Spinal cord (tissue), 10 donors: ENCODE data around the gene SLC35E1. TPM values are rescaled to one million over a fixed set of nuclear protein-coding genes. Genes with fewer than 3 reads are reported as not detected.

Experiments
- DNase-seq, 6 donors: peaks; one replicate each; pipeline versions ENCODE4 v3.0.0 to v3.0.0-alpha.2; 2013 to 2015; ENCODE audit warnings: low spot score in 6 of 6, low read depth in 4 of 6
- H3K27ac ChIP-seq: one replicate; pipeline ENCODE4 v1.5.1; 2013; ENCODE audit warnings: low read depth, low read length, control low read depth
- H3K27me3 ChIP-seq: one replicate; pipeline ENCODE4 v1.6.1; 2013; ENCODE audit warnings: low read length; ENCODE audit not compliant: control insufficient read depth, insufficient read depth
- H3K36me3 ChIP-seq: one replicate; pipeline ENCODE4 v1.6.1; 2013; ENCODE audit warnings: low read length; ENCODE audit not compliant: control insufficient read depth, insufficient read depth
- H3K4me1 ChIP-seq: one replicate; pipeline ENCODE4 v1.6.1; 2013; ENCODE audit warnings: low read length; ENCODE audit not compliant: control insufficient read depth, insufficient read depth
- H3K4me3 ChIP-seq: one replicate; pipeline ENCODE4 v1.5.1; 2013; ENCODE audit warnings: low read depth, low read length, control low read depth
- H3K9me3 ChIP-seq: one replicate; pipeline ENCODE4 v1.6.1; 2013; ENCODE audit warnings: low read length; ENCODE audit not compliant: control insufficient read depth, insufficient read depth
- WGBS: methylation state at CpG from one replicate; pipeline ENCODE4 v1.1.5; 2013; ENCODE audit warnings: missing lambda C conversion rate; ENCODE audit not compliant: insufficient coverage; 5-methylcytosine and 5-hydroxymethylcytosine counted together
- polyA plus RNA-seq, 2 donors: library from polyadenylated mRNA; unstranded; fragments of 120-200 nt; gene quantifications; one replicate each; pipeline ENCODE4 v1.2.1, GENCODE V29; 2013; ENCODE audit not compliant: insufficient read length in 2 of 2
- total RNA-seq, 2 donors: library from RNA; depleted of rRNA in 1 of 2; stranded (reverse); fragments of 120-200 nt in 1 of 2; fragments of >200 nt in 1 of 2; gene quantifications; one replicate each; pipeline versions ENCODE4 v1.2.3 to v1.2.4, GENCODE V29; 2013 to 2014
- donor health status: healthy.

The SLC35E1 gene
- total and polyA plus RNA-seq, 4 donors = 24.1 to 61.4 (median 34.1) TPM

GRCh38 chr19:16612636-16613035, 40.4 kb upstream of the SLC35E1 start:
- no peaks in the 10 kb centered on the region for H3K27me3 ChIP-seq
- no peak overlapping the region for H3K4me3 ChIP-seq
- peaks cover 3% of the 10 kb centered on the region for H3K36me3 ChIP-seq
- peaks cover 8% of the 10 kb centered on the region for H3K4me1 ChIP-seq
- no peak overlapping the region for H3K27ac ChIP-seq
- no CpG with 5 or more reads among the region's 3 CpGs for WGBS
- H3K9me3 ChIP-seq = no peaks in the 10 kb centered on the region
- DNase-seq = no peak

GRCh38 chr19:16611121-16611520, 38.9 kb upstream of the SLC35E1 start:
- no peaks in the 10 kb centered on the region for H3K9me3 ChIP-seq
- H3K4me3 ChIP-seq = no peak overlapping the region
- 97% methylated on average over 2 of the region's 6 CpGs for WGBS
- no peaks in the 10 kb centered on the region for H3K27me3 ChIP-seq
- H3K4me1 ChIP-seq = peaks cover 9% of the 10 kb centered on the region
- no peak for DNase-seq
- no peak overlapping the region for H3K27ac ChIP-seq
- peaks cover 4% of the 10 kb centered on the region for H3K36me3 ChIP-seq

- Histone ChIP-seq H3K9me3 (no peaks in the 10 kb centered on the region), H3K27ac (no peak overlapping the region), H3K4me1 (peaks cover 17% of the 10 kb centered on the region), H3K36me3 (peaks cover 4% of the 10 kb centered on the region), H3K4me3 (no peak overlapping the region), H3K27me3 (no peaks in the 10 kb centered on the region)
- DNase-seq = no peak
- 100% methylated on average over 3 of the region's 5 CpGs for WGBS
These were observed 37.4 kb upstream of the SLC35E1 start for GRCh38 chr19:16609511-16610200.

- Histone ChIP-seq H3K27ac (no peak overlapping the region), H3K27me3 (no peaks in the 10 kb centered on the region), H3K4me3 (no peak overlapping the region), H3K36me3 (peaks cover 4% of the 10 kb centered on the region), H3K4me1 (peaks cover 22% of the 10 kb centered on the region), H3K9me3 (no peaks in the 10 kb centered on the region)
- WGBS = no CpG with 5 or more reads among the region's 1 CpG
- DNase-seq = no peak
These were observed 36.1 kb upstream of the SLC35E1 start for GRCh38 chr19:16608290-16608739.

- no peak for DNase-seq
- no peak overlapping the region for H3K27ac ChIP-seq
- no peaks in the 10 kb centered on the region for H3K27me3 ChIP-seq
- no peak overlapping the region for H3K4me3 ChIP-seq
- WGBS = 65% methylated on average over 8 of the region's 12 CpGs
- no peaks in the 10 kb centered on the region for H3K9me3 ChIP-seq
- H3K4me1 ChIP-seq = peaks cover 27% of the 10 kb centered on the region
- peaks cover 6% of the 10 kb centered on the region for H3K36me3 ChIP-seq
These were observed 35.6 kb upstream of the SLC35E1 start for GRCh38 chr19:16607819-16608218.

- peak overlapping the region; percentile 62 for H3K27ac ChIP-seq
- no peaks in the 10 kb centered on the region for H3K9me3 ChIP-seq
- peaks cover 13% of the 10 kb centered on the region for H3K36me3 ChIP-seq
- 30% methylated on average over 8 of the region's 8 CpGs for WGBS
- peaks cover 31% of the 10 kb centered on the region for H3K4me1 ChIP-seq
- no peaks in the 10 kb centered on the region for H3K27me3 ChIP-seq
- DNase-seq = peak in 3 of 6 donors; percentile 50 to 84 (median 62)
- H3K4me3 ChIP-seq = no peak overlapping the region
These were observed 33.4 kb upstream of the SLC35E1 start for GRCh38 chr19:16605553-16605994.

- DNase-seq = no peak
- H3K4me3 ChIP-seq = no peak overlapping the region
- 90% methylated on average over 3 of the region's 3 CpGs for WGBS
- H3K9me3 ChIP-seq = no peaks in the 10 kb centered on the region
- peaks cover 35% of the 10 kb centered on the region for H3K4me1 ChIP-seq
- H3K27me3 ChIP-seq = no peaks in the 10 kb centered on the region
- H3K36me3 ChIP-seq = peaks cover 13% of the 10 kb centered on the region
- H3K27ac ChIP-seq = no peak overlapping the region
These were observed 32.9 kb upstream of the SLC35E1 start for GRCh38 chr19:16605115-16605514.

GRCh38 chr19:16604615-16605014, 32.4 kb upstream of the SLC35E1 start:
- Histone ChIP-seq H3K27ac (no peak overlapping the region), H3K9me3 (no peaks in the 10 kb centered on the region), H3K4me1 (peaks cover 40% of the 10 kb centered on the region), H3K36me3 (peaks cover 15% of the 10 kb centered on the region), H3K4me3 (no peak overlapping the region), H3K27me3 (no peaks in the 10 kb centered on the region)
- no peak for DNase-seq
- 95% methylated on average over 4 of the region's 6 CpGs for WGBS

- Histone ChIP-seq H3K9me3 (no peaks in the 10 kb centered on the region), H3K27me3 (no peaks in the 10 kb centered on the region), H3K4me1 (peaks cover 56% of the 10 kb centered on the region), H3K27ac (no peak overlapping the region), H3K4me3 (no peak overlapping the region), H3K36me3 (peaks cover 15% of the 10 kb centered on the region)
- WGBS = 79% methylated on average over 3 of the region's 3 CpGs
- DNase-seq = no peak
These were observed 30.9 kb upstream of the SLC35E1 start for GRCh38 chr19:16603090-16603489.

GRCh38 chr19:16601378-16602052, 29.3 kb upstream of the SLC35E1 start:
- H3K27ac ChIP-seq = no peak overlapping the region
- H3K9me3 ChIP-seq = no peaks in the 10 kb centered on the region
- peaks cover 11% of the 10 kb centered on the region for H3K36me3 ChIP-seq
- H3K4me1 ChIP-seq = peaks cover 52% of the 10 kb centered on the region
- H3K4me3 ChIP-seq = no peak overlapping the region
- DNase-seq = no peak
- WGBS = 93% methylated on average over 14 of the region's 20 CpGs
- H3K27me3 ChIP-seq = no peaks in the 10 kb centered on the region
